Measurements from ENCODE around the gene PLCL1. TPM values are rescaled to one million over a fixed set of nuclear protein-coding genes. Genes with fewer than 3 reads are reported as not detected.

PLCL1 gene
- total RNA-seq, 3 donors from 2014 or later: 1.6 to 10.6 (median 2.0) TPM

- intact Hi-C loops (cut with DNase I, micrococcal nuclease): no loop called here
- Histone ChIP-seq H3K4me3 (no peak overlapping the region), H3K36me3 (ENCODE audit: low read depth) (no peaks in the 10 kb centered on the region), H3K9me3 (no peaks in the 10 kb centered on the region), H3K4me1 (ENCODE audit: low read depth) (no peaks in the 10 kb centered on the region)
- no peak for ATAC-seq
- TF ChIP-seq CTCF (IDR thresholded peaks at IDR 0.05): no peak
- no peak for DNase-seq
Observed at GRCh38 chr2:197926673-197927072, 122.3 kb downstream of the PLCL1 start.

DNA sequence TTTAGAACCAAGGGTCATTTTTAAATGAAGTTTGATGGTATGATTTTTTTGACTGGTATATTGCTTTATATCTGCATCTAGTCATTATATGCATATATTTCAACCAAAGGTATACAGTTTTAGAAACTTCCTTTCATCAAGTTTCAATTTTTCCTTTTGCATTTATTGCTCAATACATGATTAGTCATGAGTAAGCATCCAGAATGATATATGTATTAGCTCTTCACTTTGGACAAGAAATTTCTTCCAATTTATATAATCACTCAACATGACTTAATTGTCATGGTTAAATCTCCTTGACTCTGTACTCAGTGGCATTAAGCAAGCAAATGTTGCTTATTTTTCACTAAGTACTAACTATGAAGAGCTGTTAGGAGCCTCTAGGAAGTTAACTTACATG lies 123.6 kb downstream of the PLCL1 start:
- intact Hi-C loops (cut with DNase I, micrococcal nuclease): no loop called here
- no peak overlapping the region for H3K4me3 ChIP-seq
- DNase-seq (no peak), ATAC-seq (no peak)
- H3K36me3 ChIP-seq (ENCODE audit: low read depth): no peaks in the 10 kb centered on the region
- no peaks in the 10 kb centered on the region for H3K4me1 ChIP-seq (ENCODE audit: low read depth)
- no peak for TF ChIP-seq CTCF (IDR thresholded peaks at IDR 0.05)
- H3K9me3 ChIP-seq: no peaks in the 10 kb centered on the region

GRCh38 chr2:197929008-197929885 lies 124.9 kb downstream of the PLCL1 start:
- DNase-seq (no peak), ATAC-seq (no peak)
- Histone ChIP-seq H3K4me3 (no peak overlapping the region), H3K36me3 (ENCODE audit: low read depth) (no peaks in the 10 kb centered on the region), H3K4me1 (ENCODE audit: low read depth) (no peaks in the 10 kb centered on the region), H3K9me3 (no peaks in the 10 kb centered on the region)
- no peak for TF ChIP-seq CTCF (IDR thresholded peaks at IDR 0.05)
- intact Hi-C loops (cut with DNase I, micrococcal nuclease): no loop called here

GRCh38 chr2:197929886-197930227 lies 125.5 kb downstream of the PLCL1 start:
- no peak for TF ChIP-seq CTCF (IDR thresholded peaks at IDR 0.05)
- Histone ChIP-seq H3K4me3 (no peak overlapping the region), H3K4me1 (ENCODE audit: low read depth) (no peaks in the 10 kb centered on the region), H3K9me3 (no peaks in the 10 kb centered on the region), H3K36me3 (ENCODE audit: low read depth) (no peaks in the 10 kb centered on the region)
- intact Hi-C loops (cut with DNase I, micrococcal nuclease): no loop called here
- ATAC-seq: no peak
- no peak for DNase-seq

- Histone ChIP-seq H3K4me1 (ENCODE audit: low read depth) (no peaks in the 10 kb centered on the region), H3K36me3 (ENCODE audit: low read depth) (no peaks in the 10 kb centered on the region), H3K9me3 (no peaks in the 10 kb centered on the region), H3K4me3 (no peak overlapping the region)
- DNase-seq (no peak), ATAC-seq (no peak)
- intact Hi-C loops (cut with DNase I, micrococcal nuclease): no loop called here
- TF ChIP-seq CTCF (IDR thresholded peaks at IDR 0.05): no peak
Observed at GRCh38 chr2:197930570-197931278, 126.3 kb downstream of the PLCL1 start.

Measured in mucosa of descending colon (tissue), 3 donors.